CD4-positive, alpha-beta T cell treated with Interferon alpha-2 for 1 hour (primary cell): ENCODE results near the gene PUSL1.
"Not testable (repeated sequence)": the region's sequence is repeated elsewhere in the genome, so short reads cannot be mapped to it uniquely, and the experiment has no call there.

Experiments used
- DNase-seq, 2 donors: peaks; one replicate each; pipeline ENCODE4 v3.0.0-alpha.2; 2020 to 2022

Gene PUSL1

GRCh38 chr1:1311107-1312104 is 3.0 kb downstream of the PUSL1 start:
- DNase-seq = no peak

- no peak for DNase-seq
These were observed 4.3 kb downstream of the PUSL1 start for GRCh38 chr1:1312450-1313314.

GRCh38 chr1:1313500-1314236 is 5.3 kb downstream of the PUSL1 start:
- DNase-seq = no peak

DNA sequence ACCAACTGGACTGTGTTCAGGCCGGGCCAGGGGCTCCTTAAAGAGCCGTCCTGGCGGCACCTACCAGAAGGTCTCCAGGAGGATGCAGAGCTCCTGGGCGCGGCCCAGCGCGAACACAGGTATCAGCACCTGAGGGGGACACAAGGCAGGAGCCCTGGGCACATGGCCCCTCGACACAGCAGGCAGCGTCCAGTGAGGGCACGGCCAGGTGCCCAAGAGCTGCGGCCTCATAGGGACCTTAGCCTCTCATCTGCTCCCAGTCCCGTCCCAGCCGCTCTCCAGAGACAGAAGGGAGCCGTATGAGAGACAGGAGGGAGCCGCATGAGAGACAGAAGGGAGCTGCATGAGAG is 5.8 kb downstream of the PUSL1 start:
- DNase-seq = no peak

DNA sequence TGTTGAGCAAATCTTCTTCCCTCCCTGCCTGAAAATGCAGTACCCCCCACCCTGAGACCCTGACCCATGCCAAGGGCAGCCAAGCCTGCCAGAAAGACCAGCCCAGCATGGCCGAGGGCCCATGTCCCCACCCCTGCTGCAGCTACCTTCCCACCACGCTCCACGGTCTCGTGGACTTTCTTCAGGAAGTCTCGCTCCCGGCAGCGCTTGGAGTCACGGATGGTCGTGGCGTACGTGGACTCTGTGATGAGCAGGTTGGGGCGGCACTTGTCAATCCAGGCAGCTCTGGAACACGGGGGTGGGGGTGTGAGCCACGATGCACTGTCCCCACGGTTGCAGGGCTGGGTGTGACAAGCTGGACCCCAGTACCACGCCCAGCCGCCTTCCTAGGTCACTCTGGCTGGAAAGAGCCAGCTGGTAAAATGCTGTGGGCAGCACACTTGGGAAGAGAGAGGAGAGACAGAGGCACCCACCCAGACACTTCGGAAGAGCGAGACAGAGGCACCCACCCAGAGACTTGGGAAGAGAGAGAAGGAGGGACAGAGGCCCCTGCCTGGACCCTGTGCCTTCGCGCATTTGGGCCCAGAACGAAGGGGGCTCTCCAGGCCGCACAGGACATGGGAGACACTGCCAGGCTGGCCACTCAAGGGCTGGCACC is 6.4 kb downstream of the PUSL1 start:
- no peak for DNase-seq

DNA sequence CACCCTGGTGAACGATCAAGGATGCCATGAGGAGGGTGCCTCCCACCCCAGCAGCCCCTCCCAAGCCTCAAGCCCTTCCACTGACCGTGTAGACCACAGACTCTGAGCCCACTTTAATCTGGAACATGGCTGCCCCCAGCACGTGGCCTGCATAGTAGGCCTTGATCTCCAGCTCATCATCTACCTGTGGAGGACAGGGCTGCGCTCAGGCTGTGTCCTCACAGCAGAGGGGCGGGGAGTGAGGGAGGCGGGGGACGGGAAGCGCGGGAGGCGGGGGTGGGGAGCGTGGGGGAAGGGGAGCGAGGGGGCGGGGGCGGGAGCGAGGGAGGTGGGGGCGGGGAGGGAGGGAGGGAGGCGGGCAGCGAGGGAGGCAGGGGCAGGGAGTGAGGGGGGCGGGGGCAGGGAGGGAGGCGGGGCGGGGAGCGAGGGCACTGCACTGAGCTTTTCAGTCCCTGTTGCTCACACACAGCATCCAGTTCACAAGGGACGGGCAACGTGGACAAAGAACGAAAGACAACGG is 7.1 kb downstream of the PUSL1 start:
- no peak for DNase-seq

DNA sequence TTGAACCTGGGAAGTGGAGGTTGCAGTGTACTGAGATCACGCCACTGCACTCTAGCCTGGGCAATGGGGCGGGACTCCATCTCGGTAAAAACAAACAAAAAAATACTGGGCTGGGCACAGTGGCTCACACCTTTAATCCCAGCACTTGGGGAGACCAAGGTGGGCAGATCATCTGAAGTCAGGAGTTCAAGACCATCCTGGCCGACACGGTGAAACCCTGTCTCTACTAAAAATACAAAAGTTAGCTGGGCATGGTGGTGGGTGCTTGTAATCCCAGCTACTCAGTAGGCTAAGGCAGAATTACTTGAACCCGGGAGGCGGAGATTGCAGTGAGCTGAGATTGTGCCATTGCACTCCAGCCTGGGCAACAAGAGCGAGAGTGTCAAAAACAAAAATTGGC is 7.8 kb downstream of the PUSL1 start:
- DNase-seq = not testable (repeated sequence)

DNA sequence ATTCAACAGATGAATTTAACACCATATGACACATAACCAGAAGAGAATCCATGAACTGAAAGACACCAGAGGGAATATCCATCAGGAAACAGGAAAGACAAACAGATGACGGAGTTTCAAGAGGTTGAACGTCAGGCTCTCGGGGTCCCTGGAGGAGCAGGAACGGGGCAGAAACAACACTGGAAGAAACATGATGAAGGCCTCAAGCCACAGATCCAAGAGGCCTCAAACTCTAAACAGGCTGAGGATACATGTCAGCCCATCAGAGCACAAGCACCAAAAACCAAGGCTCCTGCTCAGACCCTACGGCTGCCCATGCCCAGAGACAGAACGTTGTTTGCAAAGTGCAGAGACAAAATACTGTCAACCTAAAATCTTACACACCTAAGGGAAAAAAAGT is 9.0 kb downstream of the PUSL1 start:
- no peak for DNase-seq

- no peak for DNase-seq
These were observed 9.8 kb downstream of the PUSL1 start for GRCh38 chr1:1318131-1318652.

GRCh38 chr1:1318777-1319645 is 10.6 kb downstream of the PUSL1 start:
- DNase-seq = no peak

- DNase-seq = no peak
These were observed 11.2 kb downstream of the PUSL1 start for GRCh38 chr1:1319646-1319941.

- no peak for DNase-seq
These were observed 12.5 kb downstream of the PUSL1 start for GRCh38 chr1:1320666-1321448.

DNA sequence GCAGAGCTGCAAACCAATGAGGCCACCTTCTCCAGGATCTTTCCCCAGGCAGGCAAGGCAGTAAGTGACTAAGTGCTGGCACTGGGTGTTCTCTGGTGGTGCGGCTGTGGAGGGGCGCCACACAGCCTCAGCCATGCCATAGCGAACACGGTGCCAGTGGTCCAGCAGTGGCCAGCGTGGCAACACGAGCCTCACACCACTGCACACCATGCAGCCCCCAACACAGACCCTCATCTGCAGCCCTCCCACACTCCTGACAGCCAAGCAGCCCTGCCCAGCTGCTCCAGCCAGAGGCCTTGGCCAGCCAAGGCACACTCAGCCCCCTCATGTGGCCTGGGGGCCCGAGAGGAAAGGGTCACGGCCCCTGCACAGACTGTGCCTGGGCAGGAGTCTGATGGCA is 13.1 kb downstream of the PUSL1 start:
- DNase-seq = no peak

GRCh38 chr1:1322418-1322817 is 14.0 kb downstream of the PUSL1 start:
- no peak for DNase-seq

DNA sequence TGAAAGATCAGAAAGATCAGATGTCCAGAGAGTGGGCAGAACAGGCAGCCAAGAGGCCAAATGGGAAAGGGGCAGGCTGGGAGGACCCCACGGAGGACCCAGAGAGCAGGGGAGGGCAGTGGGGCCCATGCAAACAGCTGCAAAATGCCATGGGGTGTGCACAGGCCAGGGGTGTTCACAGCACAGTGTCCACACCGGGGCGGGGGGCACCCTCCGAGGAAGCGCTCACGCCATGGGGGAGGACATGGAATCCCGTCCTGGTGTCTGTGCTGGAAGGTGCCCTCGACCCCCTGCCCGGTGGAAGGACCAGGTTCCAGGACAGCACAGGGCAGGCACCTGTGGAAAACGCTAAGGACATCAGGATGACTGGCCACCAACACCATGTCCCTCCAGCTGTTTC is 14.6 kb downstream of the PUSL1 start:
- DNase-seq = no peak

DNA sequence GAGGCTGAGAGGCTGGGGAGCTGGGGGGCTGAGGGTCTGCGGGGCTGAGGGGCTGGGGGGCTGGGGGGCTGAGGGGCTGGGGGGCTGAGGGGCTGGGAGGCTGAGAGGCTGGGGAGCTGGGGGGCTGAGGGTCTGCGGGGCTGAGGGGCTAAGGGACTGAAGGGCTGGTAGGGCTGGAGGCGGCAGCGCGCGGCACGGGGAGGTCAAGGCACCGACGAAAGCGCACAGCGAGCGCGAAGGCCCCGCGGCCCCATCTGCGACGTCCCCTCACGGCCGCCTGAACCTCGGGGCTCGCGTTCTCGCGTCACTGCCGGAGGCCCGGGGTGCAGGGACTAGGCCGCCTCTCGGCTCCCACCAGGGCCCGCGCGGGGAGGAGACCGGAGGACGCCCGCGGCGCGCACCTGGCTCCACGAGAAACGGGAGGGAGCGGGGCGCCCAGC is 15.7 kb downstream of the PUSL1 start:
- DNase-seq = no peak

DNA sequence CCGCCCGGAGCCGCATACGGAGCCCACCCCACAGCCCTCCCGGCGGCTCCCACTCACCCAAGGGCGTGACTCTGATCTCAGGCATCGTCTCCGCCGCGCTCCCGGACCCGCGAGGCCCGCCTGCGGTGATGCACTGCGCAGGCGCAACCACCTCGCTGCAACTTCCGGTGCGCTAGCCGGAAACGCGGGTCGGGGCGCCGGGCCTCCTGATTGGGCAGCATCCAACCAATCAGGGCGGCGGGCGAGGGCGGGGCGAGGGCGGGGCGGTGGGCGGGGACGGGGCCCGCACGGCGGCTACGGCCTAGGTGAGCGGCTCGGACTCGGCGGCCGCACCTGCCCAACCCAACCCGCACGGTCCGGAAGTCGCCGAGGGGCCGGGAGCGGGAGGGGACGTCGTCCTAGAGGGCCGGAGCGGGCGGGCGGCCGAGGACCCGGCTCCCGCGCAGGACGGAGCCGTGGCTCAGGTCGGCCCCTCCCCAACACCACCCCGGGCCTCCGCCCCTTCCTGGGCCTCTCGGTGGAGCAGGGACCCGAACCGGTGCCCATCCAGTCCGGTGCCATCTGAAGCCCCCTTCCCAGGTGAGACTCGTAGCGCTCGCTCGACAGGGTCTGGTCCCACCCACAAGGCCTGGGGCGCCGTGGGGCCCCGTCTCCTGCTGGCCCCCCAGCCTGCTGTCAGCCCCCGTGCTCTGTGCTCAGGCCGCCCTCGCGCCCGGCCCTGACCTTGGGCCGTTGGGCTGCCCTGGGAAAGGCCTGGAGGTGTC is 16.3 kb downstream of the PUSL1 start, which contains the start of the genes CPTP and INTS11:
Gene CPTP, plus strand, starts transcription at position 279 of the 764 bp plus-strand sequence. CDS start 2,109 bp downstream, outside the sequence.
Gene INTS11, minus strand, starts transcription at position 137 of the 764 bp plus-strand sequence. Its CDS starts 52 bp downstream, at position 85.
- DNase-seq = peak; percentile 94 to 96

DNA sequence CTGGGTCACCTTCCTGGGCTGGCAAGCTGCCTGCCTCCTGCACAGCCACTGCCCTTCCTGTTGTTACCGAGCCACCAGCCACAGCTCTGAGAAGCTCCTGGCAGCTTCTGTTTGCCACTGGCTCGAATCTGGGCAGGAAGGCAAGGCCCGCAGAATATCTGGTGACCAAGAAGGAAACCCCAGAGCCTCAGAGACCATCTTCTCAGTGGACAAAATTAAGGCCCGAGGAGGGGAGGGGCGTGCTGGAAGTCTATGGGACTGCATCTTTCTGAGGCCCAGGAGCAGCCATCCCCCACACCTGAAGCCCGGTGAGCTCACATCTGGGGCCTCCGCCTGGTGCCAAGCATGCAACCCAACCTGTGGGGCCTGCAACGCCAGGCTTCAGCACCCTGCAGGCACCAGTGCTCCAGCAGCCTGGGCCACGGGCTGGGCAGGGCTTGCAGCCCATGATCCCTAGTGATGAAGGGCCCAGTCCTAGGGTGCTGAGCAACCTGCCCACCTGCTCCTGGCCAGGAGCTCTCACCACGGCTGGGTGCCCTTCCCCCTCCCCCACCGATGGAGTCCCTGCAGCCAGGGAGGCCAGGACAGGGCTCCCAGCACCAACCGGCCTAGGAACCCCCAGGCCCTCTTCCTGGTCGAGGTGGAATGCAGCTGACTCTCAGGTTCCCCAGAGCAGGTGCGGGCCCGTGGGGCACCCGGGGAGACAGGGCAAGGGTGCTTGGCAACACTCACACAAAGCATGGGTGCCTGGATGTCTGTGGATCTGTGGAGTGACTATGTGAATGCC is 17.1 kb downstream of the PUSL1 start:
- DNase-seq = no peak
